Occipital lobe (tissue), 2 donors: Measurements from ENCODE around the gene FOXL2NB. TPM values are rescaled to one million over a fixed set of nuclear protein-coding genes. Genes with fewer than 3 reads are reported as not detected.

ENCODE experiments used
- DNase-seq: peaks from one replicate; lab custom pipeline; 2025; lab: John Stamatoyannopoulos, UW
- total RNA-seq: library from RNA; depleted of rRNA; stranded (reverse); fragments of >200 nt; gene quantifications from one replicate; pipeline ENCODE4 v1.2.3, GENCODE V29; 2014

FOXL2NB gene
- total RNA-seq, 1 donor from 2014 or later, result 0.16 TPM

DNA sequence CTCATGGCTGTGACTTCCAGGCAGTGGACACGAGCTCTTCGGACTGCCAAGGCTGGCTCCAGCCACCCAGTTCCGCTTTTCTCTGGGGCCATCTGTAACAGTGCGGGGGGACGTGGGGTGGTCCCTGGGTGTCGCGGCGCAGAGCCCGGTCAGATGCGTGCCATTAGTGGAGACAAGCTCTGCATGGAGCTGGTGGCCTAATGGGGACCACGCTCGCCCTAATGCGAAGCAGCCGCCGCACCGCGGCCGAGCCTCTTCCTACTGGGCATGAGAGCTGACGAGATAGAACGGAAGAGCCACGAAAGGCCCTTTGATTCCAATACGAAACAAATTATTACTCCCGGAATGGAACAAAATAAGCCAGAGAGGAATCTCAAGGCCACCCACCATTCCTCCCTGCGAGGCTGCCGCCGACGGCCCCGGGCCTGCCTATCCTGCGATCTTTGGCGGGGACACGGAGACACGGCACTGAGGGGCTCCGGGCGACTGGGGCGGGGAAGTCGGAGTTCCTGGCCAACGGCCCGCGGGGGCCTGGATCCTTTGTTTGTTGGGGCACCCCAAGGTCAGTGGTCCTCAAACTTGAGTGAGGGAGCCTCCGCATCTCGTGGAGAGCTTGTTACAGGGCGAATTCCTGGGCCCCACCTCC lies 18.2 kb upstream of the FOXL2NB start:
- DNase-seq, result no peak

GRCh38 chr3:138933068-138933668 lies 13.8 kb upstream of the FOXL2NB start:
- DNase-seq, result no peak

- DNase-seq, result no peak
These were observed 12.9 kb upstream of the FOXL2NB start for GRCh38 chr3:138933981-138934691.

GRCh38 chr3:138935505-138935862 lies 11.5 kb upstream of the FOXL2NB start:
- no peak for DNase-seq

DNA sequence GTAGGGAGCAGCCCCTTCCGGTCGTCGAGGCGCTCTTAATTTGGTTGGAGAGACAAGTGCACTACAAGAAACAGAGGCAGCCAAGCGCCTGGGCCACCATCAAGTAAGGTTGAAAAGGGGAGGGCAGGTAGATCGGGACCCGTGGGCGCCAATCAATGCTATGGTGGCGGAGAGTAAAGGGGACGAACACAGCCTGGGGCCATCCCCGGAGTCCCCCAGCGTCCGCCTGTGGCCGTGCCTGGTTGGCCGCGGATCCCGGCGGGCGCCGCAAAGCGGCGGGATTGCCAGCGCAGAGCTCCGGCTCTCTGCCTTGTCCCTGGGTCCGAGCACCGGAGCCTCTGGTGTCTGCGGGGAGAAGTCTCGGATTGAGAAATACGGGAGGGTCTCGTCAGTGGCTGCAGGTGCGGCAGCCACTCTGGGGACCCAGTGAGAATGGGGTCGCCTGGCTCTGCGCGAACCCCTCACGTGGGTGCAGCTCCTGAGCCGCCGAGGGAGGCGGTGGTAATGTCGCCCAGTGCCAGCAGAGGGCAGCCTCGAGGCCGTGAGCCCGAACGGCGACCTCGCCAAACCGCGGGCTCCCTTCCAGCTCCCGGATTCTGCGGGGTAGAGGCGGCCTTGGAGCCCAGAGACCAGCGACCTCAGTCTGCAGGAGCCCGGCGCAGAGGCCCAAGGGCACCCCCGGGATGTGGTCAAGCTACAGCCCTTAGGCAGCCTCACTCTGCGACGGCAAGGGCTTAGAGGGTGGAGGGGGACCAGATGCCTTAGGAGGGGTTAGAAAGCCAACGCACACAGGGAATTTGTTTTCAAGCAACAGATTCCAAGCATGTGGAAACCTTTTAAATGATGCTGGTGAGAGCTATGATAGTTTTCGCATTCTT lies 10.9 kb upstream of the FOXL2NB start:
- DNase-seq, result peak; percentile 25

- DNase-seq, result no peak
These were observed 10.0 kb upstream of the FOXL2NB start for GRCh38 chr3:138936741-138937689.

GRCh38 chr3:138937690-138938055 lies 9.3 kb upstream of the FOXL2NB start:
- DNase-seq, result no peak

DNA sequence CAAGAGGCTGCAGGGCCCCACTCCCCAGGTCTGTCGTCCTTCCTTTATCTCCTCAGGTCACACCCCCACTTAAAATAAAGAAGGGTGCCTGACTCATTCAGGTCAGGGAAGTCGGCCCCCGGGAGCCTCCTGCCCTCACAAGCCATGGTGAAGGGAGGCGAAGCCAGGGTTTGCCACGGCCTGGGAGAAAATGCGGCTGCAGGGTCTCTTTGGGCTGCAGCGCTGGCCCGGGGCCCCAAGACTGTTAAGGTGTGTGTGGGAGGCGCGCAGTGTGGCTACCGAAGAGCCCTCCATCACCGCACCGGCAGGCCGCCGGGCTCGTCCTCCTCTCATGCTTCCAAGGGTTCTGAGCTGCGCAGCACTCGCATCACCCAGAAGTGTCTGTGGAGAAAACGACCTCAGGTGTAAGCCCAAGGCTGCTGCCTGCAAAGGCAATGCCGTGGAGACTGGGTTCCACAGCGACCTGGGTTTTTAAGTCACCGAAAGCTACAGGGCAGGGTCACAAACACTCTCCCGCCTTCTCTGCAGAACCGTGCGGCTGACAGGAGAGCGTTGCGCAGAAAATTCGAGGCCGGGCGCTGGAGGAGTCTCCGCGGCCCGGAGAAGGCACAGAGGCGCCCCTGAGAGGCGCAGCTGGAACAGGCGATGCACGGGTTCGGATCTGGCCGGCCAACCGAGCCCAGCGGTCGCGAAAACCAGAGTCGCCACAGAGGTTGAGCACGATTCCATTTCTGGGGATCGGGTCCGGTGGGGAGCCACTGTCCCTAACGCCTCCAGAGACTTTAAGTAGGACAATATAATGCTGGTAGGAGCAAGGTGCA lies 8.8 kb upstream of the FOXL2NB start:
- no peak for DNase-seq

DNA sequence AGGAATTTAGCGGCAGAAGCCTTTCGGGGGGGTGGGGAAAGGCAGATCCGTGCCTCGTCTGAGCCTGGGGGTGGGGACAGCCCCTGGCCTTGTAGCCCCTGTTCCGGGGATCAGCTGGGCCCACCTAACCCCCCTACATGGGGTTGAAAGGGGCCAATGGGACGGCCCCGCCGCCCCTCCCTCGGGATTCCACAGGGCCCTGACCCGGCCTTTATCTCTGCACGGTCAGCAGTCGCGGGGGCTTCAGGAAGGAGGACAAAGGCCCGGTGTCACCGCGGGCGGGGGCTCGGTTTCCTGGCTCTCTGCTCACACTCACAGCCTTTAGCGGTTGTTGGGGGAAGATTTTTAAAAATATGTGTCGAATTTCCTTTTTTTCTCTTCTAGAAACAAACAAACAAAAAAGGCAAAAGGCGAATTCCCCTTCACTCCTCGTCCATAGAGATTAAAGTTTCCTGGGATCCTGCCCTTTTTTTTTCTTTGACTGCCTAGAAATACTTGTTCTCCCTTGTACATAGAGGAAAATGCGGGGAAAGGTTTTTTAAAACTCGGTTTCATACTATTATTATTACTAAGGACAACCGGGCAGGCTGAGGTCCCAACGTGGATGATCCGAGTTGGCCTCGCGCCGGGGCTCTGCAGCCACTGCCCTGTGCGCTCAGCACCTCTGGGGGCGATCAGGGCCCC lies 8.0 kb upstream of the FOXL2NB start:
- no peak for DNase-seq

DNA sequence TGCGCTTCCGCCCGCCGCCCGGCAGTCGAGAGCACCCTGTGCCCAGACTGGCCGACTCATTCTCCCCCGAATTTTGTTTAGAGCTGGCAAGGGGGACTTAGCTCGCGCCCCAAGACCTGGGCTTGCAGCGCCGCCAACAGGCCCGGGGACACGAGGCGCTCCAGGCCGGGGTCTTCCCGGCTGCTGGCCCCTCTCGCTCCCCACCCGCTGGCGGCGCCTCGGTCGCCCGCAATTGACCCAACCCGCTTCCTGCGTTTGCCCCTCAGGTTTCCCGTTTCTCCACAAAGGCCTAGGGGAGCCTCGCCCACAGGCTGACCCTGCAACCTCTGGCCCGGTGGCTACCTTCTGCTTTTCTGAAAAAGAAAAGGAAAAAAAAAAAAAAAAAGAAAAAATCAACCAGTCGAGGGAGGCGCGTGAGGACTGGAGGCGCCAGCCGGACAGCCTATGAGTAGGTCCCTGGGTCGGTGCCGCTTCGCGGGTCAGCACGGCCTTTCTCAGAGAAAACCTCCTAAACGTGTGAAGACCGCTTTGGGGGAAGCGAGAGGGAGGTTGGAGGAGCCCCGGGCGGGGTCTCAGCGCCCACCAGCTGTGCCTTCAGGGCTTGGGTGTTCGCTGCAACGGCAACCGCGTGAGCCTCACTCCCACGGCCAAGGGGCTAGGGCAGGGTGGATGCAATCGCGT lies 7.3 kb upstream of the FOXL2NB start:
- no peak for DNase-seq

DNA sequence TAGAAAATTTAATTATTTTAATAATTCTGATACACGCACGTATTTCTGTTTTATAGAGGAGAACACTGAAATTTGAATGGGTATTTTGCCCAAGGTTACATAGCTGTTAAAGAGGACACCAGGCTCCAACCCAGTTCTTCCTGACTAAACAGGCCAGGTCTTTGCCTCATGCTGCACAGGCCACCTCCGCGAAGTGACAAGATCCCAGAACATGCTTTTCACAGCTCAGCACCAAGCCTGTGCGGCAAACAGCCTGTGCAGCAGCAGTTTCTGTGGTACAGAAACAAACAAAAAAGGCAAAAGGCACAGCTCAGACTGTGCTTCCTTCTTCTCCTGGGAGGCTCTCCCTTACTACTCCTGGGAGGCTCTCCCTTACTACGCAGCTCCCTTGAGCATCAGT lies 6.6 kb upstream of the FOXL2NB start:
- DNase-seq, result no peak

DNA sequence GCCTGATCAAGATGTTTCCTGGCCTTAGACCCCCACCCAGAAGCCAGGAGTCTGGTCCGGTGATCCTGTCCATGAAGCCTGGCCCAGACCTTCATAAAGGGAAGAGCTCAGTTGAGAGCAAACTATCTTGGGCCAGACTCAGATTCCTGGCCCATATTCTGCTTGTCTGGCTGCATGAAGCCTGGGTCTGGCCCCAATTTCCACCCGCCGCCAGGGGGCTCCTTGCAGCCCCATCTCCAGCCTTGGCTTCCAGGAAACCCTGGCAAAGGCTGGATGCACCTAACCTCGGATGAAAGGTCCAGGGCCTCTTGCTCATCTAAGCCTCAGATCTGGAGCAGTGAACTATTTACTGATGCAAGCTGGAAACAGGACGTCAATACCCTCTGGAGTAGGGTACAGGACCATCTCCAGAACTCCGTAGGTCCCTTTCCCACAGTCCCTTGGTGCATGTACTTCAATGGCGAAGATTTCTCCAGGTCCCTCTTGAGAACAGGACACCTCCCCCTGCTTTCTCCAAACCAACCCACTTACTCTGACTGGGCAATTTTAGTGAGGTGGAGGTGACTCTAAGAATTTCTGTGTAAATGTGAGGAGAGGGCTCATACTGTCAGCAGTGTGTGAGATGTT lies 5.6 kb upstream of the FOXL2NB start:
- no peak for DNase-seq

DNA sequence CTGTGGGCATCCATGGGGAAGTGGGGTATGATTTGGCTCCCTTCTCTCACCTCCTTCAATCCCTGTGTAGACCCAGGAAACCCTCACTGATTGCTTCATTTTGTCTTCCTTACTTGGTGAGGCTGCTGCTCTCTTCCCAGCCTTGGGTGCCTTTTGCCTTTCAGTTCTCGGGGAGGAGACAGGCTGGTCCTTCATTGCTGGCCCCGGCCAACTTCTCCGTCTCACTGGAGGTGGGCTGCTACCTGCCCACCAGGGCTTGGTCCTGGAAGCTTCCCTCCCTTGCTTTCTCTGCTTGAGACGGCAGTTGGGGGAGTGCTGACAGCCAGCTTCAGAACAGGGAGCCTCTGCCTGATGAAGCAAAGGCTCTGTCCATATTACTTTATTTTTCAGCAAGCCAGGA lies 4.7 kb upstream of the FOXL2NB start:
- no peak for DNase-seq

DNA sequence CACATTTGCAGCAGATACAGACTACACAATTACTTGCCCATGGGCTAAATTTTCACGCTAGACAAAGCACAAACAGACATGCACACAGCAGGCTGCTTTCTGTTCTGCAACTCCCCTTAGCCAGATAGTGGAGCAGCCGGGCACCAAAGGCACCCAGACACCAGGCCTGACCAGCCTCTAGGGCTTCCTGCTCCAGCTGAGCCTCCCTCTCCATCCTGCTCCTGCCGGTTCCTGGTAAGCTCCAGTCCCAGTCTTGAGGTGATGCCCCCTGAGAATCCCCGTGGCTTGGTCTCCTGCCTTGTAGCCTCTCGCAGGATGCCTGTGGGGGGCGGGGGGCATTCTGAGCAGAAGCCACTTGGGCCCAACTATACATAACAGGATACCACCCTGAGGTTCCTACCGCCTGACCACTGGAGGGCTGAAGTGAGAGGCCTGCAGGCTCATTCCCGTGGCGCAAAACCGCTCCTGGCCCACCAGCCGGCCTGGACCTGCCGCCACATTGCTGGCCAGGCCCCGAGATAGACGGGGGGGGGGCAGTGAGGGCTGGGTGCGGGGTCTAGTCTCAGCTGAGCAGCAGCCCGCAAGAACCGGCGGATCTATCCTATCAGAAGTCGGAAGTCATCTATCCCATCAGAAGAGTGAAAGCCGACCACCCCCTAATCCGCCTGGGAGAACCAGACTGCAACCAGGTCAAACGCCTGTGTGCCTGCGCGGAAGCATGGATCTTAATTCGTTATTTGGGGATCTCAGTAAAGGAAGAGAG lies 4.0 kb upstream of the FOXL2NB start:
- DNase-seq, result no peak

DNA sequence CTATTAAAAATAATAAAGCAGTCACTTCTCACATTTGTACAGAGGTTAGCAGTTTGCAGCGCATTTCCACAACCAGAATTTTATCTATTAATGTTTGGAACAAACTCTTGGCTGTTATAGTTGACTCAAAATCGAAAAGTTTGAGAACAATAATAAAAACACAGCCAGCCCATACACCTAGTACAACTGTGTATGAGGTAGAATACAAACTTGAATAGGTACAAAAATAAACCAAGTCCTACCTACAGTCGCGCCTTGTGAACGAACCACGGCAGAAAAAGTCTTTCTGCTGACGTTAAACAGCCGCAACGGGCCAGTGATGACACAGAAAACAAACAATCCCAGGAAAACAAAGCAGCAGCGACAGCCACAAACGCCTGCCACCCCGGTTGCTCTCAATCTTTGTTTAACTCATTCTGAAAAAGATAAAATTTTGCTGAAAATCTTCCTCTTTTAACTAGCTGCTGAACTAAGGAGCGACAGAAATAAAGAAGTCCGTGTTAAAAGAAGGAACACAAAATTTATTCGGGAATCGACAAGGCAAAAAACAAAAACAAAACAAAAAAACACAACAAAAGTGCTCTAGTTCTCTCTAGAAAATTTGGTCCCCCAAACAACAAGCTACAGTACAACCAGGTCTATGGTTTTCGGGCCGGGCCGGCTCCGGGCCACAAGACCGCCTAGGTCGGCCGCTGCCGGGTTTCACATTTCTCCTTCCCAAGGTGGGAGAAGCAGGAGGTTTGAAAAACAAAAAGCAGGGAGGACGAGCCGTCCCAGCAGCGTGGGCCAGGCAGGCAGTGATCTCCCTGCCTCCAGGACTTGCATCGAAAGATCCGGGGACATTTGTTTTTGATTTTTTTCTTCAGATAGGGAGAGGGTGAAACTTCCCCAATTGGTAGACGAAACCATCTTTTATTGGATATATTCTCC lies 3.0 kb upstream of the FOXL2NB start:
- no peak for DNase-seq

DNA sequence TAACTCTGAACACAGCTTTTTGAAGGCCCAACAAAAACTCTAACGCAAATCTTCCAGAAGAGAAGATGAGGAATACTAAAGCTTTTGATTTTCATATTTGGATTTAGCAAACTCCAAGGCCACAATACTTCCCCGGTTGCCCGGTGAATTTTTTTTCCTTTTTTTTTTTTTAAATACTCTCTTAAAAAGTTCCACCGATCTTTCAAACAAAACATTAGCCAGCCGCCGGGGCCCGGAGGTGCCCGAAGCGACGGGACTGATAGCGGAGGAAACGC lies 2.4 kb upstream of the FOXL2NB start:
- DNase-seq, result no peak
